Stomach (tissue), 19 donors: ENCODE data around the gene CD8B2. TPM values are rescaled to one million over a fixed set of nuclear protein-coding genes. Genes with fewer than 3 reads are reported as not detected.
"Not testable (repeated sequence)": the region's sequence is repeated elsewhere in the genome, so short reads cannot be mapped to it uniquely, and the experiment has no call there.

Source experiments
- DNase-seq, 2 donors: peaks; one replicate each; pipeline versions ENCODE4 v3.0.0 to v3.0.0-alpha.2; 2013 to 2019
- H3K27ac ChIP-seq, 5 donors: fragments of 200-600 bp in 4 of 5; sonication (generic) in 4 of 5; one replicate each; pipeline ENCODE4 v1.5.1; 2013 to 2019; ENCODE audit warnings: mild to moderate bottlenecking in 1 of 5, moderate library complexity in 1 of 5
- H3K27me3 ChIP-seq, 3 donors: fragments of 200-600 bp; sonication (generic); one replicate each; pipeline ENCODE4 v1.5.1; 2017 to 2019; ENCODE audit warnings: mixed run types in 1 of 3
- H3K36me3 ChIP-seq, 4 donors: fragments of 200-600 bp; sonication (generic); 1 replicate in 3 of 4; 2 replicates in 1 of 4; pipeline ENCODE4 v1.5.1; 2016 to 2019
- H3K4me1 ChIP-seq, 4 donors: fragments of 200-600 bp; sonication (generic); one replicate each; pipeline ENCODE4 v1.5.1; 2016 to 2019
- H3K4me3 ChIP-seq, 4 donors: fragments of 200-600 bp; sonication (generic) in 3 of 4; one replicate each; pipeline ENCODE4 v1.5.1; 2016 to 2019; ENCODE audit warnings: mild to moderate bottlenecking in 1 of 4
- H3K9me3 ChIP-seq, 4 donors: fragments of 200-600 bp; sonication (generic); one replicate each; pipeline ENCODE4 v1.5.1; 2016 to 2019
- CTCF ChIP-seq, 7 experiments: fragments of 450-650 bp in 4 of 7; fragments of 200-600 bp in 3 of 7; sonication (generic) in 3 of 7; IDR thresholded peaks; one replicate each; pipeline ENCODE4 v1.5.1; 2016 to 2019; ENCODE audit warnings: antibody characterized with exemption in 7 of 7, control low read depth in 2 of 7, mild to moderate bottlenecking in 1 of 7
- WGBS, 5 donors: extraction: QIAGEN DNeasy Blood & Tissue Kit in 3 of 5; methylation state at CpG; one replicate each; pipeline versions ENCODE4 v1.1.5 to v1.1.7; 2013 to 2018; 5-methylcytosine and 5-hydroxymethylcytosine counted together
- intact Hi-C: fragments of 100-400 bp; cut with DNase I; formaldehyde crosslinking; loops from one replicate; pipeline ENCODE4 v1.15.1; 2023; ENCODE audit warnings: low total_unique reads
- long read RNA-seq, 10 donors: transcript quantifications; one replicate each; lab custom pipeline, GENCODE V29; 2026
- polyA plus RNA-seq, 3 donors: library from polyadenylated mRNA; stranded (reverse); fragments of 200-250 nt; gene quantifications; one replicate each; pipeline ENCODE4 v1.2.3, GENCODE V29; 2013
- total RNA-seq, 5 donors: library from RNA; depleted of rRNA; stranded (reverse); fragments of >200 nt; gene quantifications; one replicate each; pipeline versions ENCODE4 v1.1.0 to v1.2.3, GENCODE V29; 2014 to 2016
- donor health status: healthy with polysubstance abuse.
- donor health status: Bipolar disorder and iron deficiency.
- donor health status: healthy.

Gene CD8B2
- total RNA-seq (not detected), polyA plus RNA-seq (under 1 TPM in 1 of 3 donors, not detected in 2; 0.03 TPM)
- long read RNA-seq, donor 1 = 0 reads
- long read RNA-seq, donor 2 = 0 reads
- long read RNA-seq, donor 3 = 0 reads
- long read RNA-seq, donor 4 = 0 reads
- long read RNA-seq, donor 5 = 0 reads
- long read RNA-seq, donor 6 = 0 reads
- long read RNA-seq, donor 7 = 0 reads
- long read RNA-seq, donor 8 = 0 reads
- long read RNA-seq, donor 9 = 0 reads
- long read RNA-seq, donor 10 = 0 reads

GRCh38 chr2:106486551-106487385 is at the start of gene CD8B2:
Gene CD8B2, plus strand, starts transcription at chr2:106487364. Its CDS starts 63 bp downstream, at chr2:106487427.
- H3K4me3 ChIP-seq, DNase-seq: not testable (repeated sequence)
- 14 to 42% (median 28%) methylated on average over 1 to 22 of the region's 39 CpGs for whole genome bisulfite sequencing, 5 donors

GRCh38 chr2:106461882-106462281 is 25.3 kb upstream of the CD8B2 start:
- DNase-seq = peak in 1 of 2 donors; percentile 9
- H3K4me1 ChIP-seq, intact Hi-C loops, H3K36me3 ChIP-seq, H3K27me3 ChIP-seq, H3K27ac ChIP-seq, H3K9me3 ChIP-seq, H3K4me3 ChIP-seq: not testable (repeated sequence)
- WGBS, 5 donors = 48 to 73% (median 57%) methylated on average over 6 to 10 of the region's 10 CpGs

More at GRCh38 chr2:106486551-106487385, at the start of gene CD8B2:
- H3K27me3 ChIP-seq = peaks cover 0 to 23% (median 7%) of the 10 kb centered on the region in 3 donors
- H3K27ac ChIP-seq, H3K4me1 ChIP-seq, intact Hi-C loops, H3K9me3 ChIP-seq, H3K36me3 ChIP-seq: not testable (repeated sequence)

GRCh38 chr2:106467516-106467915 is 19.6 kb upstream of the CD8B2 start:
- H3K27me3 ChIP-seq, DNase-seq, intact Hi-C loops, H3K27ac ChIP-seq, H3K4me1 ChIP-seq, H3K9me3 ChIP-seq, H3K36me3 ChIP-seq, H3K4me3 ChIP-seq: not testable (repeated sequence)
- WGBS, 5 donors = 91 to 98% (median 94%) methylated on average over 12 to 48 of the region's 49 CpGs

GRCh38 chr2:106468107-106468506 is 19.1 kb upstream of the CD8B2 start, which contains the start of gene RGPD3:
Gene RGPD3, minus strand, starts transcription at chr2:106468413. Its CDS starts 125 bp downstream, at chr2:106468288.
- DNase-seq, intact Hi-C loops, H3K9me3 ChIP-seq, H3K4me3 ChIP-seq, H3K27ac ChIP-seq, H3K36me3 ChIP-seq, H3K27me3 ChIP-seq, H3K4me1 ChIP-seq: not testable (repeated sequence)
- 96 to 98% (median 97%) methylated on average over 19 to 45 of the region's 45 CpGs for WGBS, 5 donors

GRCh38 chr2:106470658-106471057 is 16.5 kb upstream of the CD8B2 start:
- peak in 1 of 2 donors; percentile 74 for DNase-seq
- H3K36me3 ChIP-seq, H3K9me3 ChIP-seq, H3K4me1 ChIP-seq, H3K27ac ChIP-seq, H3K27me3 ChIP-seq, H3K4me3 ChIP-seq, intact Hi-C loops: not testable (repeated sequence)
- TF ChIP-seq CTCF (IDR thresholded peaks at IDR 0.05) = peak in 3 of 7 experiments; percentile 10 to 40 (median 33)
- WGBS, 5 donors = 0 to 2% (median 0%) methylated on average over 3 to 4 of the region's 4 CpGs

GRCh38 chr2:106477647-106478046 is 9.5 kb upstream of the CD8B2 start:
- H3K27me3 ChIP-seq, intact Hi-C loops: not testable (repeated sequence)

GRCh38 chr2:106479563-106479962 is 7.6 kb upstream of the CD8B2 start:
- intact Hi-C loops, H3K27ac ChIP-seq, H3K4me3 ChIP-seq, H3K36me3 ChIP-seq, DNase-seq, H3K27me3 ChIP-seq, H3K9me3 ChIP-seq, H3K4me1 ChIP-seq: not testable (repeated sequence)
- WGBS, 5 donors = no CpG with 5 or more reads among the region's 1 CpG

More at GRCh38 chr2:106477647-106478046, 9.5 kb upstream of the CD8B2 start:
- H3K4me3 ChIP-seq, H3K4me1 ChIP-seq, H3K36me3 ChIP-seq, H3K27ac ChIP-seq, H3K9me3 ChIP-seq, DNase-seq: not testable (repeated sequence)
- 79 to 89% (median 86%) methylated on average over 1 to 2 of the region's 4 CpGs for WGBS, 5 donors

- H3K4me1 ChIP-seq, H3K27ac ChIP-seq, H3K9me3 ChIP-seq, H3K4me3 ChIP-seq, H3K36me3 ChIP-seq, intact Hi-C loops: not testable (repeated sequence)
- peaks cover 0 to 23% (median 7%) of the 10 kb centered on the region in 3 donors for H3K27me3 ChIP-seq
- peak in 1 of 2 donors; percentile 38 for DNase-seq
- 18 to 31% (median 19%) methylated on average over 23 to 44 of the region's 44 CpGs for WGBS, 5 donors
Measured at GRCh38 chr2:106487386-106488191, 425 bp downstream of the CD8B2 start.

GRCh38 chr2:106489701-106490100 is 2.5 kb downstream of the CD8B2 start:
- H3K9me3 ChIP-seq, H3K27ac ChIP-seq, intact Hi-C loops, H3K4me3 ChIP-seq, H3K4me1 ChIP-seq, H3K36me3 ChIP-seq, DNase-seq: not testable (repeated sequence)
- 64 to 86% (median 69%) methylated on average over 6 of the region's 6 CpGs for WGBS, 5 donors
- peaks cover 0 to 23% (median 7%) of the 10 kb centered on the region in 3 donors for H3K27me3 ChIP-seq

- 74 to 86% (median 78%) methylated on average over 4 to 6 of the region's 6 CpGs for WGBS, 5 donors
Measured at GRCh38 chr2:106492399-106492798, 5.2 kb downstream of the CD8B2 start.

More at GRCh38 chr2:106492399-106492798, 5.2 kb downstream of the CD8B2 start:
- H3K4me3 ChIP-seq, H3K27ac ChIP-seq, H3K27me3 ChIP-seq, H3K4me1 ChIP-seq, DNase-seq, intact Hi-C loops, H3K9me3 ChIP-seq, H3K36me3 ChIP-seq: not testable (repeated sequence)
